ENCODE results near the gene PDGFRB.

Gene PDGFRB

DNA sequence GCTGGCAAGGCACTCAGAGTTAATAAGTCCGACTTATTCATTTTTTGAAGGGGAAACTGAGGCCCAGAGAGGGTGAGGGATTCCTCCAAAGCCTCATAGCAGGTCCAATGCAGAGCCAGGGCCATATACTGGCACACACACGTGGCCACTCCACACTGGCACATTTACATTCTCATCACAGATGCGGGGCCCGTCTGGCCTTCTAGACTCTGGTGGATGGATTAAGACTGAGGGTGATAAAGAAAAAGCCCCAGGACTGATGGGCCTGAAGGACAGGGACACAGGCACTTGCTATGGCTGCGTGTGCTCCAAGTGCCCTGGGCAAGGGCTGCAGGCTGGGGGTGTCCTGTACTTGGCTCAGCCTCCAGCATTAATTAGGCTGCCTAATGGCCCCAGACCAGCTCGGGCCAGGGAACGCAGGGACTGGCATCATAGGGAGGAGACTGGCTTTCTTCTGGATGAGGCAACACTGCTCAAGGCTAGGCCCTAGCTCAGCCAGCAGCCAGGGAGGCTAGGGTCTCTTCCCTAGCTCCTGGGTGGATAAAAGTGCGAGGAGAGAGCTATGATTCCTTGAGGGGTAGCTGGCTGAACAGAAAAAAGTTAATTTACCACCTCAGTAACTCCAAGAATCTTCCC, 40.8 kb downstream of the PDGFRB start:
- no peak for DNase-seq (ENCODE audit: low read depth in 2 of 2)

GRCh38 chr5:150114102-150114641, 41.5 kb downstream of the PDGFRB start:
- DNase-seq (ENCODE audit: low read depth in 2 of 2): no peak

GRCh38 chr5:150113047-150113744, 42.4 kb downstream of the PDGFRB start:
- no peak for DNase-seq (ENCODE audit: low read depth in 2 of 2)

DNA sequence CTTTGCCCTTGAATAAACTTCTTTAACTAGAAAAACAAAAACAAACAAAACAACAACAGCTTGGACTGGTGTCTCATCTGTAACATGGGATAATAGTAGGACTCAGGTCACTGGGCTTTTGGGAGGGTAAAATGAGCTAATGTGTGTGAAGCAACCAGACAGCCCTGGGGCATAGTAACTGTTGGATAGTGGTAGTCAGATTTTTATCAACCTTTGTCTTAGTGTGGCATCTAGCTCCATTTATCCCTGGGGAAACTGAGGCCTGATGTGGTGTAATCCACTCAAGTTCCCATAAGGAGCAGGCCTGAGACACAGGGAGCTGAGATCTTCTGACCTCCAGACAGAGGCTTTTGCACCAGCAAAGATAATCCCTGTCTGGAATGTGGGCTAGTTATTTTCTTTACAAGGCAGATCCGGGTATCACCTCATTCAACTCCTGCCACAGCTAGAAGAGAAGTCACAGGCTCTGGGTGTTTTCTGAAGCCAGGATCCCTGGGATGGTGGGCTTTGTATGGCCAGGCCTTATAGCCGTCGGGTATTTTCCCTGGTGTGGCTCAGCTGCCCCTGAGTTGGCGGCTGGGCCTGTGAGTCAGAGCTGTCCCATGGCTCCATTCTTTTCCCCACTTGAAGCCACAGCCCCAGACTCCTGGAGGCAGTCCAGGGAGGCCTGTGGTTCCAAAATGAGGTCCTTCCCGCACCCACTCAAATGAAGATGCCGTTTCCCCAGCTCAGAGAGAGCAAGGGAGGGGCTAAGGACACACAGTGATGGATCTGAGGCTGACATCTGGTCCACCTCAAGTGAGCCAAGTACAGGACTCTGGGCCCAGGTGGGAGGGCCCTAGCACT, 43.2 kb downstream of the PDGFRB start:
- DNase-seq (ENCODE audit: low read depth in 2 of 2): no peak

- DNase-seq (ENCODE audit: low read depth in 2 of 2): no peak
Observed at GRCh38 chr5:150111122-150111521, 44.5 kb downstream of the PDGFRB start.

DNA sequence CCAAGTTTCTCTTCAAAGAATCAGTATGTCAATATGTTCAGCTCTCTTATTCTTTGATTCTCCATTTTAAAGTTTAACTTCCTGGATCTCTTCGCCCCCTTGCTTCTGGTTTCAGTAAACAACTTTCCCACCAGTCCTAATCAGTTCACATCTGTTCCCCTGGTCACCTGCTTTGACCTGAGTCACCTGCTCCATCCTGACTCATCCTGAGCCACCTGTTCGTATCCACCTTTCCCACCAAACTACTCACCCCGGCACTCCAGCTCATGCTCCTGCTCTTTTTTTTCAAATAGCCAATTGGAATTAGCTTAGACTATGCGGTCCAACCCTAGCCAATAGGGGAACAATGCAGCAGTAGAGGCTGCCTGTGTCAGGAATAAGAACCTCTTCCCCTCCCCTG, 45.7 kb downstream of the PDGFRB start:
- DNase-seq (ENCODE audit: low read depth in 2 of 2): no peak

DNA sequence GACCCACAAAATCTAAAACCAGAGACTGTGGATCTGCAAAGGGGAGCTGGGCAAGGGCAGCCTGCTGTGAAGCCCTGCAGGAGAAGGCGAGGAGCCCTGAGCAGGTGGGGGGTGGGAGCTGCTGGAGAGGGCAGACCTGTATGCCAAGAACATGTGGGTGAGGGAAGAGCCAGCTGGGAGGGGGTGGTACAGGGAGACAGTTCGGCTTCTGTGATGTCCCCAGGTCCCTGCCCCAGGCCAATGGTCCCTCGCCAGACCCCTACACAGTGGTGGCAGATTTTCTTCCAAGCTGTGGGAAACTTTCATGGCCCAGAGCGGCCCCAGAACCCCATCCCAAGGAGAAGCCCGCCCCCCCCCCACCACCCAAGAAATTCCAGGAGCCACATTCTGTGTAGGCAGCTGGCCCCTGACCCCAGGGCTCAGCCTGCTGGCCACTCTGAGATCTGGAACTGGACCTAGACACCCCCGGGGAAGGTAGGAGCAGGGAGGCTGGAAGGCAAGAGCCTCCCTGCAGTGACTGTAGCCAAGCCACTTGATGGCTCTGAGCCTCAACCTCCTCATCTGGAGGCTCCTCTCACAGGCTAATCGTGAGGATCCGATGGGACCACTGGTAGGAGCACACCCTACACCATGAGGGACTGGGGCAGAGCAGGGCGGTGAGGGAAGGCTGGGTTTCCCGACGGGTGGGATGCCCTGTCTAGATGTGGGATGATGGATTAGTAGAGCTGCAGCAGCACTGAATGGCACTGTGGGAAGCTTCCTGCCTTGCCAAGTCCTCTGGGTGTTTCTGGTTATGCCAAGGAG, 46.7 kb downstream of the PDGFRB start:
- DNase-seq (ENCODE audit: low read depth in 2 of 2): no peak

DNA sequence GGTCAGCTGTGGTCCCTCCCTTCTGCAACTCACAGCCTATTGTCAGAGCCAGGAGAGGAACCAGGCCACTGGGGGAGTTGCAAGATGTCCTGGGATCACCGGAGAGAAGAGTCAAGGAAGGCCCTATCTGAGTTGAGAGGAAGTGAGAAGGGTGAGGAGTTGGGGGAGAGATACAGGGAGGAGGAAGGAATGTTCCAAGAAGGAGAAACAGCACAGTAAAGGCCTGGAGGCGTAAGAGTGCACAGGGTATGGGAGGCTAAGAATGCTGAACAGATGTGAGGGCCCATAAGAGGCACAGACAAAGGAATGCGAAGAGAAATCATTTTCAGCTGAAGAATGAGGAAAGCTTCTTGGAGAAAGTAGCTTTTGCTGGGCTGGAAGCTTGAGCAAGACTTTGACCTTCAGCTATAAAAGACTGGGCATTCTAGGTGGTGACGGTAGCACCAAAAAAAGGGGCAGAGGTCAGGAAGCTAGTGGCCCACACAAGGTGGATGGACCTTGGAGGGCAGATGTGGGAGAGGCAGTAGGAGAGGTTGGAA, 47.7 kb downstream of the PDGFRB start:
- no peak for DNase-seq (ENCODE audit: low read depth in 2 of 2)

DNA sequence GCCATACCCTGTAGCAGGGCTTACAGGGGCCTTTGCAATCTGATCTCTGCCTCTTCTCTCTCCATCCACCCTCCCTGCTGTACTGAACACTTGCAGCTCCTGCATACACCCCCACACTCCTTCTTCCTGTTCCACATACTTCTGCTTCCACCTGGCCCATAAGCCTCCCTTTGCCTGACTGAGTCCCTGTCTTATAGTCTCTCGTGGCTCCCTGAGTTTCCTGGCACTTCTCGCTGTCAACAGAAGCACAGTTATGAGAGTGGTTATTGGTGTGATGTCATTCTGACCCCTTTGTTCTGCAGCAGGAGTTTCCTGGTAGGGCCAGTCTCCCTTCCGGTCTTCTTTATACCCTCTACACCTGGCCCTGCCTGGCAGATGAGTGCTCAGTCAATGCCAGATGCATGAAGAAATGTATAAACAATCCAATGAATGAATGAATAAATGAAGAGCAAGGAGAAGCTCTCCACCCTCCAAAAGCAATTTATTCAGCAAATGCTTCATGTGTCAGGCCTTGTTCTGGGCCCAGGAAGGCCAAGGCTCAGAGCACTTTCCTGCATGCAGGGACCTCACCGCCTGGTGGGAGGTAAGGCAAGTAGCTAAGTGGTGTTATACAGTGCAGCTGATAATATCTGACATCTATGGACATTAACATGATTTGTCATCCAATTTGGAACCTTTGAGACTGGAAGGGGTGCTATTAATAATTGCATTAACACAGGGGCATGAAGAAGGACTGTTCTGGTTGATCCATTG, 48.8 kb downstream of the PDGFRB start:
- DNase-seq (ENCODE audit: low read depth in 2 of 2): no peak

- DNase-seq (ENCODE audit: low read depth in 2 of 2): no peak
Observed at GRCh38 chr5:150105928-150106615, 49.6 kb downstream of the PDGFRB start.

GRCh38 chr5:150104550-150104870, 51.1 kb downstream of the PDGFRB start:
- DNase-seq (ENCODE audit: low read depth in 2 of 2): no peak

DNA sequence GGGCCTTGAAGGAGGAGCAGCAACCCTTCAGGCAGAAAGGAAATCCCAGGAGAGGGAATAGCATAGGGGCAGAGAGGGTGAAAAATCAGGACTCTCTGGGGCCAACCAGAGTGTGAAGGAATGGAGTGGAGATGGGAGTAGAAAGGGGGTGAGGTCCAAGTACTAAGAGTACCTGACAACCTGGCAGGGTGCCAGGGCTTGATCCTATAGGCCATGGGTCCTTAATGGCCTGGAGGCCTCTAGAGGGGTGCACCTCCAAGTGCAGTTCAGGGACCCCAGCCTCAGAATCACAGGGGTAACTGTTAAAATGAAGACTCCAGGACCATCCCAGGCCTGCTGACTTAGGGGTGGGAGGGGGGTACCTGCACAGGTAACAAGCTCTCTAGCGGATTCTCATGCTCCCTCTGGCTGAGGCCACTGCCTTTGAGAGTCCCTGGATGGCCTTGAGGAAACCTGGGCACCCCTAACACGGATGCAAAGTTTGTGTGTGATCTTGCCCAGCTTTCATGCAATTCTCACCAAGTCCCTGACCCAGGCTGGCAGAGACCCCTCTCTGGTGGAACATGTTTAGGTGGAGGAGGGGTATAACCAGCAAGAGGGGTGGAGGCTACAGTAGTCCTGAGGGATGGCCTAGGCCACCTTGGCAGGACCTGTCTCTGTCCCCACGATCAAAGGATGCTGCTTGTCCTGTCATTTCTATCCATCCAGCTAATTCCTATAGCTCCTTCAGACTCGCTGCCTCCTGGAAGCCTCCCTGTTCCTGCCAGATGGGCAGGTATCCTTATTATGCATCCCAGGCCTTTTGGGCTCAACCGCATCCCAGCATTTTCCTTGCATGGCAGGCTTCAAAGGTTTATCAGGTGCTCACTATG, 51.7 kb downstream of the PDGFRB start:
- no peak for DNase-seq (ENCODE audit: low read depth in 2 of 2)

DNA sequence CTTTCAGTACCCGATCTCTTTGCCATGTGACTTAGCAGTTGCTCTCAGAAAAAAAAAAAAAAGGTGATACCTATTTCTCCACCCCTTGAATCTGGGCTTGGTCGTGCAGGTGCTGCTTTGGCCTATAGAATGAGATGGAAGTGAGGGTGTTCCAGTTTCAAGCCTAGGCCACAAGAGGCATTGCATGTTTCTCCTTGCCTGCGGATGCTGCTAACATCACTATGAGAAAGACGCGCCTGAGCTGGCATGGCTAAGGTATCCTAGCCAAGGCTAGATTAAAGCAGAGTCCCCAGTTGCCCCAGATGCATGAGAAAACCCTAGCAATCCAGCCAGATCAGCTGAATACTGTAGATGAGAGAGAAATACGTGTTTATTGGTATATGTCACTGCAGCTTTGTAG, 54.6 kb downstream of the PDGFRB start:
- no peak for DNase-seq (ENCODE audit: low read depth in 2 of 2)

DNA sequence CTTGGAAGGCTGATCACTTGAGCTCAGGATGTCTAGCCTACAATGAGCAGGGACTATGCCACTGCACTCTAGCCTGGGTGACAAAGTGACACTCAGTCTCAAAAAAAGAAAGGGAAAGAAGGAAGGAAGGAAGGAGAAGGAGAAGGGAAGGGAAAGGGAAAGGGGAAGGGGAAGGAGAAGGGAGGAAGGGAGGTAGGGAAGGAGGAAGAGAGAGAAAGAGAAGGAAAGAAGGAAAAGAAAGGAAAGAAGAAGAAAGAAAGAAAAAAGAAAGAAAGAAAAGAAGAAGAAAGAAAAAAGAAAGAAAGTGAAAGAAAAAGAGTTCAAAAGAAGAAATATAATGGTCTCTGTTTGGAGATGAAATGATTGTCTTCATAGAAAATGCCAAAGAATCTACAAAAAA, 58.5 kb downstream of the PDGFRB start:
- no peak for DNase-seq (ENCODE audit: low read depth in 2 of 2)

- no peak for DNase-seq (ENCODE audit: low read depth in 2 of 2)
Observed at GRCh38 chr5:150092159-150092787, 63.4 kb downstream of the PDGFRB start.

- DNase-seq (ENCODE audit: low read depth in 2 of 2): no peak
Observed at GRCh38 chr5:150085950-150086715, 69.5 kb downstream of the PDGFRB start, which contains the start of gene CSF1R. CSF1R (minus strand) TSS chr5:150086554; CDS start chr5:150086427, 127 bp downstream.

DNA sequence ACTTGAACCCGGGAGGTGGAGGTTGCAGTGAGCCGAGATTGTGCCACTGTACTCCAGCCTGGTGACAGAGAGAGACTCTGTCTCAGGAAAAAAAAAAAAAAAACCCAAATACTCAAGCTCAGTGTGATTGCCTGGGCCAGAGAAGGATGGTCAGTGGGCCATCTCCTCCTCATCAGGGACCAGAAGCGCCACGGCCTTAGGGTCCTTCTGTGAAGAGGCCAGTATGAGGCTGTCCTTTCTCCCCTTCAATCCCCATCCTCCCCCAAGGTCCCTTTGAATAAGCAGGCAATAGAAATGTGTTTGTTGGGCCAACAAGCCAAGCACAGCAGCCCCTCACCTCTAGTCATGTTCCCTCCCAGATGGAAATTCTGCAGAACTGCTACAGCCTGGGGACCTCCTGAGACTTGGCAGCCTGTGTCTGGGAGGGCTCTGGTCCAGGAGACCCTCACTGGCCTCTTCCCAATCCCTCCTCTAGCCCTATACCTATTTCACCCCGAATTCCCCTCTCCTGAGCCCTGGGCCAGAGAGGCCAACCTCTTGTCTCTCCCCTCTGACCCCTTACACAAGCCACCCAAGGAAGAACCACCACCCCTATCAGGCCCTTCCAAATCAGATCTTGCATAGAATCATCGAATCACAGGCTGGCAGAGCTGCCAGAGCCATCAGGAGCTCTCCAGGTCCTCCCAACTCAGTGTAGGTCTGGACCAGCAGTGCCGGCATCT, 70.3 kb downstream of the PDGFRB start:
- no peak for DNase-seq (ENCODE audit: low read depth in 2 of 2)
